SH-SY5Y (cell line): Measurements from ENCODE around the gene COL6A3.
A peak's percentile ranks its signal among the peaks of the same experiment; 100 is the strongest.

Source experiments
- GATA2 ChIP-seq: IDR thresholded peaks from 2 replicates; pipeline ENCODE4 v1.6.1; 2011; ENCODE audit warnings: mild to moderate bottlenecking, low read depth, low read length
- GATA3 ChIP-seq: IDR thresholded peaks from 2 replicates; pipeline ENCODE4 v1.6.1; 2011; ENCODE audit warnings: low read depth, mild to moderate bottlenecking, low read length, moderate library complexity

Gene COL6A3

DNA sequence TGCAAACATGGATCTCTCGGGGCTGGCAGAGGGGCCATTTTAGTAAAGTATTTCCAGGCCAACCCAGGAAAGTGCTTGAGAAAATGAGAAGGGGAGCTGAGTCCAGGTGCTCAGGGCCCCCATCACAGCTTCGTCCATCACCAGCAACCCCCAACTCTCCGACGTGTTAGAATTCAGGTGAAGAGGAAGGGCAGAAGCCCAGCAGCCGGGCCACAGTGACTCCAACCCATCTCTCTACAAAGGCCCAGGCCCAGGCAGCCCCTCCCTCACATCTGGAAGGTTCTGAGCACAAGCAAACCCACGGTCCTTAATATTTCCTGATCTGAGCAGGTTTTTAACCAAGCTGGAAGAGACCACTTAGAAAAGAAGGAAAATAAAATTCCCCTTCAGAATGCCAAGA lies 34.7 kb upstream of the COL6A3 start:
- TF ChIP-seq GATA3 (no peak), GATA2 (no peak)

DNA sequence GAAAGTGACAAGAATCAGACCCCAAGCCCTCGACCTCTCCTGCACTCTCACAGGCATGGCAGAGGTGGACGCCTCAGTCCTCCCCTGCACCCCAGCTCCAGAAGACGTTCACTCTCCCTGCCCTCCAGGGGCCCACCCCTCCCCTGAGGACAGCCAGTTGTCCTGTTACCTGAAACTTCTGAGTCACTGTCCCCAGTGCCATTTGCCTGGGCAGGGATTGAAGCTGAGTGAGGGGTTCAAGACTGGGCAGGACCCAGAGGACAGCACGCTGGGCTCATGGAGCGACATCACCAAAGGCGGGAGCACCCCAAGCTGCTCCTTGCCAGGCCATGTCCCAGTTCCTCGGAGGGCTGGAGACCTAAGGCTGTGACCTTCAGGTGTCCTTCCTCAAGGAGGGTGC lies 34.2 kb upstream of the COL6A3 start:
- TF ChIP-seq GATA2 = no peak
- no peak for TF ChIP-seq GATA3

DNA sequence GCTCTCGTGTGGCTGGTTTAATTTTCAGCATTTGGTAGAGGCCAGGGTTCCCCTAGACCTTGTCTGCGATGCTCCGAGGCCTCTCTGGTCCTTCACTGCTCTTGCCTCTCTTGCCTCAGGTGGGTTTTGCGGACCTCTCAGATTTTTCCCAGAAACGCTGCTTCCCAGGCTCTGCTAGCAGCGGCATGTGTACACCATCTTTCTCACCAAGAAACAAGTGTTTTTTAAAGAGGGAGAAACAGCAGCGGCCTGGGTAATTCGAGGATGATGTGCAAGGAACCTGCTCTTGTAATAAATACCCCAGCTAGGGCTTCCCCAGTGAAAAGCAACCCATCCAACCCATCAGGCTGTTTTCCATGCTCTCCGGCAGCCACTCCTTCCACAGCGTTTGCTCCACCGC lies 33.5 kb upstream of the COL6A3 start:
- TF ChIP-seq GATA3 = no peak

DNA sequence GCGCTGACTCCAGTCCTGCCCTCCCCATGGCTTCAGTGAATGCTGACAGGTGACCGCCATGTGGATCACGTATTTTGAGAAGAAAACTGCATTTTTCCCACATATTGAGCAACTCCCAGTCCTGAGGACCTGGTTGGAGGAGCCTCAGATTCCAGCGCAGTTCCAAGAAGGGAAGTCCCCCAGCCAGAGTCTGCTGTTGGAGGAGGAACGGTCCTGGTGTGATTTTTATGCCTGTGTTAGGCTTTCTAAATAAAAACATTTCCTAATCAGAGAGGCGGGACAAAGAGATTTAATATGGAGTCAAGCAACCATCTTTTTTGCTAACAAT lies 32.3 kb upstream of the COL6A3 start:
- no peak for TF ChIP-seq GATA3
- no peak for TF ChIP-seq GATA2

DNA sequence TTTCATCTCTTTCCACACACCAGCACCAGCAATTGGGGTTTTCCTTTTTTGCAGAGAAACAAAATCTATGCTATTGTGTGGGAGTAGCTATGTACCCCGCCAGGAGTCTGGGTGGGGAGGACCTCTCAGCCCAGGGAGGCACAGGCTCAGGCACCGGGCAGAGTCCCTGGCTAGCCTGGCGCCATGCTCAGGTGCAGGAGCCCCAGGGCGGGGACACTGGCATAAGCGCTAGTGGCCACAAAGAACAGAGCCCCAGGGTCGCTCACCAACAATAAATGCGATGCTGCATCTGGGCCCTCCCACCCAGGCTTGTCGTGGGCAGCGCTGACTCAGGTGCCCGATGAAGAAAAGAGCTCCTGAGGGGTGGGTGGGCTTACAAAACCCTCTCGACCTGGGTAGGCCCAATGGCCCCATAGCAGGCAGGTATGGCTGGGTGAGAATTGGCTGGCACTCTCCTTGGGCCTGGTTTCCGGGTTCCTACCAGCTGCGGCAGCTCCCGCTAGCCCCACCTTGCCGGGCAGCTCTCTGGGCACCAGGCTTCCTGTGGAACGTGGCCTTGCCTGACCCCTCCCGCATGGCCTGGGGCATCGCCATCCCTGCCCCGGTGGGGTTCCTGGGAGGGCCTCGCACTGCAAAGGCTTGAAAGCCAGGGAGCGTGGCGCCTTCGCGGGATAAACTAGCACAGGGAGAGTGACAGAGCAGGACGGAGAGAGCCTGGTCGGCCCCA lies 31.8 kb upstream of the COL6A3 start:
- TF ChIP-seq GATA3 (no peak), GATA2 (no peak)

DNA sequence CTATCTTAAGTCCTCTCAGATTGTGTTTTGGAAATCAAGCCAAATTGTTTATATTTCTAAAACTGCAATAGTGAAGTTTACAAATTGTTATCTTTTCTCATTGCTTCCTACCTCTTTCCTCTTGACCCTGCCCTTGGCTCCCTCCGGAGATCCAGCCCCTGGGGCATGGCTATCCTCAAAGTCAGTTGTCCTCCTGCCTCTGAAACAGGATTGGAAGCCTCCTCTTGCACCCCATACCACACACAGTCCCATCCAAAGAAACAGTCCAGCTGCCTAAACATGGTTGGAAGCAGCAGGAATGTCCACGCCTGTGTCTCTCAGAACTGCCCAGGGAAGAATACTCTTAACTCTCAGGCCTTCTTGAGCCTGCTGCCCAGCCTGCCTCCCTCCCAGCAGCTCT lies 30.1 kb upstream of the COL6A3 start:
- TF ChIP-seq GATA2 (no peak), GATA3 (no peak)

DNA sequence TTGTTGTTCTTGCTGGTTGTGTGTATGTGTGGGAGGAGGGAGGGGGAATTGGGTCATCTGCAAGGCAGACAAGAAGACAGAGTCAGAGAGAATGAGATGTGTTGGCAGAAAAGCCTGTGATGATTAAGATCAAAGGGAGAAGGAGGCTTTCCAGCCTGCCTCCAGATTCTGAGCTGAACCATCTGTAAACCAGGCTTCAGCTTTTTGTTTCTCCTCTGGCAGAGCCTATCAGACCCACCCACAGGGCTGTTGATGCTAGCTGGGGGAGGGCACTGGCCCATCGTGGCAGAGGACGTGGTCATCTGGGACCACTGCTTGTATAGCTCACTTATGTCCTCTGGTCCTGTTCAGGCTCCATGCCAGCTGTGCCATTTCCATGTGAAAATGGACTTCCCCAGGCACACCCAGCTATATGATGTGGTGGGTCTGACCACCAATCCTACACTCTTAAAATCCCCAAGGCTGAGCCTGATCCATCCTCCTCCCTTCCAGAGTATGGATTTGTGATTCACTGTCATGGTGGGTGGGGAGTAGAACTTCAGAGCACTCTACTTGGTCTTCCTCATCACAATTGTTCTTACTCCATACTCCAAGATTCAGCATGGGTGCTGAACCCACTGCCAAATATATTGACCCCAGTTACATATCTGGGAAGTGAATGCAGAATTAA lies 27.8 kb upstream of the COL6A3 start:
- TF ChIP-seq GATA3 (peak; percentile 55), GATA2 (peak; percentile 83)

DNA sequence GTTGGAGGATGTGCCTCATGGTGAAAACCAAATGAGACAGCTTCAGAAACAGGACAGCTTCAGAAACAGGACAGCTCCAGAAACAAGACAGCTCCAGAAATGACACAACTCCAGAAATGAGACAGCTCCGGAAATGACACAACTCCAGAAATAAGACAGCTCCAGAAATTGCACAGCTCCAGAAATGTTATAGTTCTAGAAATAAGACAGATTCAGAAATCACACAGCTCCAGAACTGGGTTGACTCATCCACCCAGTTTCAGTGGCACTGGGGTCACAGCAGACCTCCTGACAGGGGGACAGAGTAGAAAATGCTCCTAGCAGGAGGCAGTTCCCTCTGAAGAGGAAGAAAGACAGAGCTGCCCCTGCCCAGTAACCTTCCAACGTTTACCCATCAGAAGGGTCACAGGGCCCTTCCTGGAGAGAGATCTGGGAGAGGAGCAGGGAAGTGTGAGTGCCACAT lies 26.9 kb upstream of the COL6A3 start:
- TF ChIP-seq GATA2 = no peak
- no peak for TF ChIP-seq GATA3

DNA sequence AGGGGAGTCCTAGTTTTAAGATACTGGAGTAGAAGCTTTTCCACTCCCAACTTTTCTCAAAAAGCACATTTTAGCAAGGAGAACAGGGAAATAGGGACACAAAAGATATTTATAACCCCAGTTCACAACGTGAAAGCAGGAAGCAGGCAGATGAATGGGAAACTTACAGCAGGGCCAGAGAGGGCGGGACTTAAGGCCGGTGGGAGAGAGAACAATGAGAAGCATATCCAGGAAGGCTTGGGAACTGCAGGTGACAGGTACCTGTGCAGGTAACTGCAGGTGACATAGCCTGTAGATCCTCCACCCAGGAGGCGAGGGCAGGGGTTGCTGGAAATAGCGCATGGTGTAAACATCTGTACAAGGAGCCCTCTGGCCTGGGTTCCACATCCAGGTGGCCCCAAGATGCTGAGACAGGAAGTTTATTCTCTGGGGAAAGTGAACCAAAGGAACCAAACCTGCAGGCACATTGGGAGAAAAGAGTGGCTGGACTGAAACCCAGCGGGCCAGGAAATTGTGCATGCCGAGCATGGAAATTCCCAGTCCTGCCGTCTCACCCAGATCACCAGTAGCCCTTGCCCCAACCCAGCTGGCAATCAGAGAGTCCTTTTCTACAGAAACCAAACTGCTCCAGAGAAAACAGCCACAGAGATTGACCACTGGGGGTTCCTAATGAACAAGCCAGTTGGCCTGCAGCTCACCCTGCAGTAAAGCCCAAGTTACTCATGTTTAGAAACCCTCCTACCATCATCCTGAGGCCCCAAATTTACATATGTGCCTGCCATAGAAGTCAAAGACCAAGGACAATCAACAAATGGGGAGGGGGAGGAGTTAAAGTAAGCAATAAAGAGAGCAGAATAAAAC lies 24.3 kb upstream of the COL6A3 start:
- no peak for TF ChIP-seq GATA3
- TF ChIP-seq GATA2 = no peak

DNA sequence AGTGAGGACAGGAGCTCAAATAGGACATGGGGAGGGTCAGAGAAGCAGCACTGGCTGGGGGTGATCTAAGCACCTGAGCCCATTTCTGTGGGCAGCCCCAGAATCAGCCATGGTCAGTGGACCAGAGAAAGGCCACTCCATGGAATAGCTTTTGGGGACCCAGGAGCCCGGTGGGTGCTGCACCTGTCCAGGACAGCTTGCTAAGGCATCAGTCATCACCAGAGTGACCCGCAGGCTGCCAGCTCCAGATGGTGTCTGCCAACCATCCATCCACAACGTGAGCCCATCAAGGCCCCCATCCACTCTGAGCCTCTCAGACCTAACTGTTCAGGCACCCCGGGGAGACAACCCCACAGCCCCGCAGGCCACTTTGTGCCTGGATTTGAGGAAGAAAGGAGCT lies 23.6 kb upstream of the COL6A3 start:
- TF ChIP-seq GATA3 (no peak), GATA2 (no peak)

DNA sequence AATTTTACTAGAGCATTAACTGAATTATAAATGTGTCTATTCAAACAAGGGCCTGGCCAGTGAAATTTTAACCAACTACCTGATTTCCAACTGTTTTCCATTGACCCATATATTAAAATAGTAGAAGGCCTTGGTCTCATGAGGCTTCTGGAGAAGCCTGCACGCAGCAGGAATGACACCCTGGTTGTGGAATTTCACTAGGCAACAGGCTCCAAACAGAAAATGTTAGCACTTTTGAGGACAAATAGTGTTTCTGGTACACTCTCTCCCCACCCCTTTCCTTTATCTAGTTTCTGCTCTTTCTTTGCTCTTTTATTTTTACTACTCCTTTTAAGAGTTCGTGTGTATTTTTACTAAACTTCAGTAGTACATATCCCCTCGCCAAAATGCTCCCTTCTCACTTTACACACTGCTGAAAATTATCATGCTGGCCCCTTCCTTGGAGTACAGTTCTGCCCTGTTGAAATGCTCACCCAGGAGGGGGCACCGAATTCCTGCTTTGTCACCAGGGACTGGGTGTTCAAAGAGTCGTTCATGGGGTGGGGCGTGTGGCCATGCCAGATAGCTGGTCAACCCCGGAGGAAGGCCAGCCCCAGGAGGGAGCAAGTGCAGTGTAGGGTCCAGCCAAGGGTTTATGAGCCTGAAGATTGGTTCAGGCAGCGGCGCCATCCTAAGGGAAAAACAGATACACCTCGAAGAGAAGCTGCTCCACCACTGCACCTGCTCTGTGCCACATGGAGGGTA lies 22.1 kb upstream of the COL6A3 start:
- no peak for TF ChIP-seq GATA3
- TF ChIP-seq GATA2 = no peak

DNA sequence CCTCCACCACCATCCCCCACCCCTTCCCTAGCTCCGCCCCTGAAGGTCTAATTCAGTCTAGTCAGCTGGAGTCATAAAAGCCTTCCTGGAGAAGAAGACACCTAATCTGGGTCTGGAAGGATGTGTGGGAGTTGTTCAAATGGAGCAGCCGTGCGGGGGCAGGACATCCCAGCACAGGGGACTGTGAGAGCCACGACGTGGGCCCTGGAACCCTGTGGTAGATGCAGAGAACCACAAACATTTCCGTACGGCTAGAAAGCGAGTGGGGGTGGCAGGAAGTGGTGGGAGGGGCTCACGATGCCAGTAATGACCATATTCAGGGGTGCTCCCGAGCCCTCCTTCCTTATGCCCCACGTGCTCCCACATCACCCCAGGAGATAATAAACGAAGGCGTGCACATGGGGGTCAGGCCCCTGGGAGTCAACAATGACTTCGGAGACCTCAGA lies 20.9 kb upstream of the COL6A3 start:
- no peak for TF ChIP-seq GATA3
- no peak for TF ChIP-seq GATA2

DNA sequence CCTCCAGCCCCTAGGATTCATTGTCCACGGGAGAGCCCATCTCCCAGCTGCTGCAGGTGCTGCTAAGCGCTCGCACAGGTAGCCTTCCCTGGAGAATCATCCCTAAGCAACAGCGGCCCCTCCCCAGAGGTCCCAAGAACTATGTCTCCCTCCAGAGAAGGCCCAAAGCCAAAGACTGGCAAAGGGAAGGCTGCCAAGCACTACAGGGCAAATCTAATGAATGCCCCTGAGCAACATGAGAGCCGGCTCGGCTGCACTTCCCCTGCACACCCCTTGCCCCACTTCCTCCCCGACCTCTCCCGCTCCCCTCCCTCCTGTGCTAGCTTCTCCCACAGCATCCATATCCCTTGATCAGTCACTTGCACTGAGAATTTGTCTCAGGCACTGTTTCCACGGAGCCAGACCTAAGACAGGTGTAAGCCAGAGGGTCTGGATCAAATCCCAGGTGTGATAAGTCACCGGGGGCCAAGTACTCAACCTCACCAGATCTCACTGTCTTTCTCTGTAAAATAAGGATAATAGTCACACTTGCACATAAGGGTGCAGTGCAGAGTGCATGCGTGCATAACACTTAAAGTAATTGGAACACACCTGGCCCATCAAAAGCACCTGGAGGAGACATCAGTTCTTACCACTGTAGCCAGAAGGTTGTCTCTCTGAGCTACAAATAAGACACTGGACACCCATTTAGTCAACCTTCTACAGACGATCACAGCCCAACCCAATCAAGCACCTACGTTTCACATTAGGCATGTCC lies 20.1 kb upstream of the COL6A3 start:
- TF ChIP-seq GATA2 = no peak
- no peak for TF ChIP-seq GATA3

DNA sequence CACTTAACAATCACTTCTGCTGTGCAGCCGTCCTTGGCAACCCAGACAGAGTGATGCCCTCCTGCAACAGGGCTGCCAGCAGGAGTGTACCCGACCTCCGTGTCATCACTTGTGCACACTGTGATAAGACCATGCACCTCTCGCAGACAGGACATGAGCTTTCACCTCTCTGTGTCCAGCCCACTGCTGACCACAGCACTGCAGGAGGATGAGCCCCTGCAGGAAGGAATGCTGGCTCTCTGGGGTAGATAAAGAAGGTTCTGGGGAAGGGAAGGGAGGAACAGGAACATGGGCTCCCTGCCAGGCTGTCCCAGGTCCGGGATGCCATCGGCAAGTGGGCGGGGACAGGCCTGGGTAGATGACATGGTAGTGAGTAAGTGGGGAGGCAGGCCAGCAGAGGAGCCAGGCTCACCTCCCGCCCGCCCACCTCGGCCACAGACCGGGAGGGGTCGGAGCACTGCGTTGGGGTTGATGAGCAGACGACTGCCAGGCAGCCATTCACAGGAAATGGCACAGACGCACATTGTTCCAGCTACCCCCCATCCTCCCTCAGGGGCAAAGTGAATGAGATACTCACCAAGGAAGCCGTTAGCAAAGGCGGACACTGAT lies 18.6 kb upstream of the COL6A3 start:
- peak; percentile 26; the same call in 1 of the 2 replicates for TF ChIP-seq GATA2
- no peak for TF ChIP-seq GATA3
